Measurements from ENCODE around the gene ITIH6.
"Not testable (repeated sequence)": the region's sequence is repeated elsewhere in the genome, so short reads cannot be mapped to it uniquely, and the experiment has no call there.

Gene ITIH6

GRCh38 chrX:54745676-54746075 lies 52.4 kb downstream of the ITIH6 start:
- Histone ChIP-seq H3K27ac (ENCODE audit: extremely low read depth, low read depth, low read length) (no peak overlapping the region), H3K4me1 (ENCODE audit: control insufficient read depth, insufficient read depth, low read length) (no peaks in the 10 kb centered on the region), H3K9me3 (ENCODE audit: control insufficient read depth, insufficient read depth, low read depth, low read length) (no peaks in the 10 kb centered on the region), H3K36me3 (ENCODE audit: control insufficient read depth in 2 of 2, insufficient read depth in 1 of 2, low read length in 2 of 2) (no peaks in the 10 kb centered on the region), H3K4me3 (ENCODE audit: low read depth, low read length) (no peak overlapping the region)
- ChIA-PET CTCF (no interaction called here), POLR2A (no interaction called here)
- TF ChIP-seq ZNF529 (tag by site-specific recombination; IDR thresholded peaks at IDR 0.05; ENCODE audit: insufficient replicate concordance) (no peak), ZEB2 (tag by site-specific recombination; IDR thresholded peaks at IDR 0.05) (no peak), KLF17 (tag by site-specific recombination; IDR thresholded peaks at IDR 0.05) (no peak), GLI4 (tag by site-specific recombination; IDR thresholded peaks at IDR 0.05) (no peak), ZBTB1 (tag by site-specific recombination; IDR thresholded peaks at IDR 0.05) (no peak), ZNF488 (tag by site-specific recombination; IDR thresholded peaks at IDR 0.05) (no peak), ZNF302 (tag by site-specific recombination; IDR thresholded peaks at IDR 0.05; ENCODE audit: low read depth) (no peak), ZNF311 (tag by site-specific recombination; IDR thresholded peaks at IDR 0.05; ENCODE audit: borderline replicate concordance) (no peak), ZNF670 (tag by site-specific recombination; IDR thresholded peaks at IDR 0.05; ENCODE audit: low read depth) (no peak), ZNF792 (tag by site-specific recombination; IDR thresholded peaks at IDR 0.05) (no peak), ZNF132 (tag by site-specific recombination; IDR thresholded peaks at IDR 0.05; ENCODE audit: borderline replicate concordance) (no peak), ZNF645 (tag by site-specific recombination; IDR thresholded peaks at IDR 0.05) (no peak), KLF9 (tag by site-specific recombination; IDR thresholded peaks at IDR 0.05; ENCODE audit: low read depth) (no peak), ZNF518A (tag by site-specific recombination; conservative IDR thresholded peaks at IDR 0.05; ENCODE audit: low read depth) (no peak), SCRT2 (tag by site-specific recombination; IDR thresholded peaks at IDR 0.05) (no peak), ZNF211 (tag by site-specific recombination; IDR thresholded peaks at IDR 0.05; ENCODE audit: low read depth) (no peak), ZNF830 (tag by site-specific recombination; IDR thresholded peaks at IDR 0.05; ENCODE audit: low read depth) (no peak), ZNF266 (tag by site-specific recombination; IDR thresholded peaks at IDR 0.05; ENCODE audit: low read depth) (no peak)
- TF ChIP-seq, protein P1, sequence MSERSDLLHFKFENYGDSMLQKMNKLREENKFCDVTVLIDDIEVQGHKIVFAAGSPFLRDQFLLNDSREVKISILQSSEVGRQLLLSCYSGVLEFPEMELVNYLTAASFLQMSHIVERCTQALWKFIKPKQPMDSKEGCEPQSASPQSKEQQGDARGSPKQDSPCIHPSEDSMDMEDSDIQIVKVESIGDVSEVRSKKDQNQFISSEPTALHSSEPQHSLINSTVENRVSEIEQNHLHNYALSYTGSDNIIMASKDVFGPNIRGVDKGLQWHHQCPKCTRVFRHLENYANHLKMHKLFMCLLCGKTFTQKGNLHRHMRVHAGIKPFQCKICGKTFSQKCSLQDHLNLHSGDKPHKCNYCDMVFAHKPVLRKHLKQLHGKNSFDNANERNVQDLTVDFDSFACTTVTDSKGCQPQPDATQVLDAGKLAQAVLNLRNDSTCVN (tag by site-specific recombination; optimal IDR thresholded peaks at IDR 0.05), result no peak
- TF ChIP-seq, protein P2, sequence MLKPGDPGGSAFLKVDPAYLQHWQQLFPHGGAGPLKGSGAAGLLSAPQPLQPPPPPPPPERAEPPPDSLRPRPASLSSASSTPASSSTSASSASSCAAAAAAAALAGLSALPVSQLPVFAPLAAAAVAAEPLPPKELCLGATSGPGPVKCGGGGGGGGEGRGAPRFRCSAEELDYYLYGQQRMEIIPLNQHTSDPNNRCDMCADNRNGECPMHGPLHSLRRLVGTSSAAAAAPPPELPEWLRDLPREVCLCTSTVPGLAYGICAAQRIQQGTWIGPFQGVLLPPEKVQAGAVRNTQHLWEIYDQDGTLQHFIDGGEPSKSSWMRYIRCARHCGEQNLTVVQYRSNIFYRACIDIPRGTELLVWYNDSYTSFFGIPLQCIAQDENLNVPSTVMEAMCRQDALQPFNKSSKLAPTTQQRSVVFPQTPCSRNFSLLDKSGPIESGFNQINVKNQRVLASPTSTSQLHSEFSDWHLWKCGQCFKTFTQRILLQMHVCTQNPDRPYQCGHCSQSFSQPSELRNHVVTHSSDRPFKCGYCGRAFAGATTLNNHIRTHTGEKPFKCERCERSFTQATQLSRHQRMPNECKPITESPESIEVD (tag by site-specific recombination; IDR thresholded peaks at IDR 0.05), result no peak

GRCh38 chrX:54738567-54738966 lies 59.5 kb downstream of the ITIH6 start:
- POLR2A ChIA-PET; H3K27ac ChIP-seq (ENCODE audit: extremely low read depth, low read depth, low read length); H3K9me3 ChIP-seq (ENCODE audit: control insufficient read depth, insufficient read depth, low read depth, low read length); H3K4me3 ChIP-seq (ENCODE audit: low read depth, low read length); H3K4me1 ChIP-seq (ENCODE audit: control insufficient read depth, insufficient read depth, low read length); H3K36me3 ChIP-seq (ENCODE audit: control insufficient read depth in 2 of 2, insufficient read depth in 1 of 2, low read length in 2 of 2); CTCF ChIA-PET: not testable (repeated sequence)

- H3K27ac ChIP-seq (ENCODE audit: extremely low read depth, low read depth, low read length); H3K36me3 ChIP-seq (ENCODE audit: control insufficient read depth in 2 of 2, insufficient read depth in 1 of 2, low read length in 2 of 2); H3K9me3 ChIP-seq (ENCODE audit: control insufficient read depth, insufficient read depth, low read depth, low read length); H3K4me3 ChIP-seq (ENCODE audit: low read depth, low read length); H3K4me1 ChIP-seq (ENCODE audit: control insufficient read depth, insufficient read depth, low read length); POLR2A ChIA-PET: not testable (repeated sequence)
- CTCF ChIA-PET, result interaction anchor here (0.6 kb wide), 2 partner anchors 19 to 452 kb away, joined by 3 read pairs; no protein-coding TSS in a partner anchor
Measured at GRCh38 chrX:54736298-54736942, 61.6 kb downstream of the ITIH6 start.

Measured in HEK293 (cell line).